Measurements from ENCODE around the gene OR4D1. TPM values are rescaled to one million over a fixed set of nuclear protein-coding genes. Genes with fewer than 3 reads are reported as not detected.

Gene OR4D1
- total RNA-seq, 1 donor from 2014 or later: not detected

DNA sequence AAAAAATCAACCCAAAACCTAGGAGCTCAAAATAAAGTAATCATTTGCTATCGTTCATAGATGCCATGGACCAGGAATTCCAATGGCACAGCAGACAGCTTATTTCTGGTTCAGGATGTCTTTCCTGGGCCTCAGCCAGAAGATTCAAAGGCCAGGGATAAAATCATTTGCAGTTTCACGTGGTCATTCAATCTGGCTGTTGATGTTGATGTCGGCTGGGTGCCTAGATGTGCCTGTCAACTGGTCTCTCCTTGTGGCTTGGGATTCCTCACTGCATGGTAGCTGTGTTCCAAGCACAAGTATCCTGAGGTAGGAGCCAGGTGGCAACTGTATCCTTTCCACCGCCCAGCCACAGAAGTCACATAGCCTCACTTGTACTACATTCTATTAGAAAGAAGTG lies 33.6 kb downstream of the OR4D1 start:
- no peak for DNase-seq (ENCODE audit: low spot score)
- TF ChIP-seq, protein P1, sequence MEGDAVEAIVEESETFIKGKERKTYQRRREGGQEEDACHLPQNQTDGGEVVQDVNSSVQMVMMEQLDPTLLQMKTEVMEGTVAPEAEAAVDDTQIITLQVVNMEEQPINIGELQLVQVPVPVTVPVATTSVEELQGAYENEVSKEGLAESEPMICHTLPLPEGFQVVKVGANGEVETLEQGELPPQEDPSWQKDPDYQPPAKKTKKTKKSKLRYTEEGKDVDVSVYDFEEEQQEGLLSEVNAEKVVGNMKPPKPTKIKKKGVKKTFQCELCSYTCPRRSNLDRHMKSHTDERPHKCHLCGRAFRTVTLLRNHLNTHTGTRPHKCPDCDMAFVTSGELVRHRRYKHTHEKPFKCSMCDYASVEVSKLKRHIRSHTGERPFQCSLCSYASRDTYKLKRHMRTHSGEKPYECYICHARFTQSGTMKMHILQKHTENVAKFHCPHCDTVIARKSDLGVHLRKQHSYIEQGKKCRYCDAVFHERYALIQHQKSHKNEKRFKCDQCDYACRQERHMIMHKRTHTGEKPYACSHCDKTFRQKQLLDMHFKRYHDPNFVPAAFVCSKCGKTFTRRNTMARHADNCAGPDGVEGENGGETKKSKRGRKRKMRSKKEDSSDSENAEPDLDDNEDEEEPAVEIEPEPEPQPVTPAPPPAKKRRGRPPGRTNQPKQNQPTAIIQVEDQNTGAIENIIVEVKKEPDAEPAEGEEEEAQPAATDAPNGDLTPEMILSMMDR (IDR thresholded peaks at IDR 0.05): no peak

DNA sequence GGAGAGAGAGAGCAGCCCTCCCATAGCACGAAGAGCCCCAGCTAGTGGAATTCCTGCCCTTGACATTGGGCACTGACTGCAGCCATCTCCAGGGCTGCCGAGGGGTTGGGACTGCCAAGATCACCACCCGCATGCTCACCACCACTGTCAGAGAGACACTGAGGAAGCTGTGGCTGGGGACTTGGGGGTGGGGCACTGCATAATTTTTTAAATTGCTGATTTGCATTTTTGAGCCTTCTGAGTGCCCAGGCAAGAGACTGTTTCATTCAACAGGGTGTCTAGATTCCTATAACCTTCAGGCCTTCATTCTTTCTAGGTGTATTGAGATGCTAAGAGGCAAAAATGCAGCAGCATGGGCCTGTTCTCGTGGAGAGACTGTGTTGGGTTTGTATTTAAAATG lies 35.3 kb downstream of the OR4D1 start:
- Mint-ChIP-seq H3K4me3 (ENCODE audit: unreplicated experiment) (no peak overlapping the region), H3K27ac (ENCODE audit: unreplicated experiment) (no peak overlapping the region), H3K4me1 (ENCODE audit: low read depth) (no peaks in the 10 kb centered on the region), H3K27me3 (ENCODE audit: low read depth) (peaks cover 23% of the 10 kb centered on the region), H3K36me3 (ENCODE audit: low read depth) (no peaks in the 10 kb centered on the region), H3K9me3 (ENCODE audit: low read depth) (no peaks in the 10 kb centered on the region)
- TF ChIP-seq, protein P1 (IDR thresholded peaks at IDR 0.05): no peak
- no peak for DNase-seq (ENCODE audit: low spot score)

More for the DNA sequence above, 33.6 kb downstream of the OR4D1 start:
- H3K9me3 Mint-ChIP-seq (ENCODE audit: low read depth): no peaks in the 10 kb centered on the region
- no peak overlapping the region for H3K4me3 Mint-ChIP-seq (ENCODE audit: unreplicated experiment)
- peaks cover 16% of the 10 kb centered on the region for H3K27me3 Mint-ChIP-seq (ENCODE audit: low read depth)
- no peak overlapping the region for H3K27ac Mint-ChIP-seq (ENCODE audit: unreplicated experiment)
- no peaks in the 10 kb centered on the region for H3K4me1 Mint-ChIP-seq (ENCODE audit: low read depth)
- no peaks in the 10 kb centered on the region for H3K36me3 Mint-ChIP-seq (ENCODE audit: low read depth)

- Mint-ChIP-seq H3K4me3 (ENCODE audit: unreplicated experiment) (no peak overlapping the region), H3K9me3 (ENCODE audit: low read depth) (no peaks in the 10 kb centered on the region), H3K36me3 (ENCODE audit: low read depth) (no peaks in the 10 kb centered on the region), H3K27ac (ENCODE audit: unreplicated experiment) (no peak overlapping the region), H3K4me1 (ENCODE audit: low read depth) (no peaks in the 10 kb centered on the region), H3K27me3 (ENCODE audit: low read depth) (peaks cover 24% of the 10 kb centered on the region)
- TF ChIP-seq, protein P1 (IDR thresholded peaks at IDR 0.05): no peak
- DNase-seq (ENCODE audit: low spot score): no peak
Observed at GRCh38 chr17:58184308-58184985, 36.3 kb downstream of the OR4D1 start.

- Mint-ChIP-seq H3K9me3 (ENCODE audit: low read depth) (no peaks in the 10 kb centered on the region), H3K27me3 (ENCODE audit: low read depth) (peaks cover 30% of the 10 kb centered on the region), H3K4me3 (ENCODE audit: unreplicated experiment) (no peak overlapping the region), H3K4me1 (ENCODE audit: low read depth) (peaks cover 6% of the 10 kb centered on the region), H3K36me3 (ENCODE audit: low read depth) (no peaks in the 10 kb centered on the region), H3K27ac (ENCODE audit: unreplicated experiment) (no peak overlapping the region)
- DNase-seq (ENCODE audit: low spot score): no peak
- TF ChIP-seq, protein P1 (IDR thresholded peaks at IDR 0.05): no peak
Observed at GRCh38 chr17:58184986-58185761, 37.0 kb downstream of the OR4D1 start.

- H3K4me3 Mint-ChIP-seq (ENCODE audit: unreplicated experiment): no peak overlapping the region
- no peak overlapping the region for H3K27ac Mint-ChIP-seq (ENCODE audit: unreplicated experiment)
- no peaks in the 10 kb centered on the region for H3K9me3 Mint-ChIP-seq (ENCODE audit: low read depth)
- DNase-seq (ENCODE audit: low spot score): no peak
- TF ChIP-seq, protein P1 (IDR thresholded peaks at IDR 0.05): no peak
- H3K27me3 Mint-ChIP-seq (ENCODE audit: low read depth): peaks cover 29% of the 10 kb centered on the region
- peaks cover 6% of the 10 kb centered on the region for H3K4me1 Mint-ChIP-seq (ENCODE audit: low read depth)
- H3K36me3 Mint-ChIP-seq (ENCODE audit: low read depth): no peaks in the 10 kb centered on the region
Observed at GRCh38 chr17:58186591-58186990, 38.4 kb downstream of the OR4D1 start.

Measured in chondrocyte (in vitro differentiated cells).